DND-41 (cell line): Measurements from ENCODE around the gene IRF4.

Source experiments
- CTCF ChIP-seq: IDR thresholded peaks from 2 replicates; pipeline ENCODE4 v1.5.1; 2012; ENCODE audit warnings: borderline replicate concordance, low read length, moderate library complexity, mild to moderate bottlenecking; ENCODE audit not compliant: poor library complexity, severe bottlenecking; ENCODE audit errors: extremely low read depth
- EZH2 ChIP-seq: IDR thresholded peaks from 3 replicates; pipeline ENCODE4 v1.6.1; 2012; ENCODE audit warnings: borderline replicate concordance, low read depth, mild to moderate bottlenecking, moderate library complexity, low read length, inconsistent platforms; ENCODE audit not compliant: severe bottlenecking

- TF ChIP-seq CTCF = no peak
- TF ChIP-seq EZH2 = no peak
Observed at GRCh38 chr6:364609-365540, 26.7 kb upstream of the IRF4 start.
